Amygdala (tissue), 56 donors: Measurements from ENCODE around the gene GALNT5.
"Not testable (repeated sequence)": the region's sequence is repeated elsewhere in the genome, so short reads cannot be mapped to it uniquely, and the experiment has no call there.

Experiments used
- DNase-seq, 56 donors: peaks; one replicate each; lab custom pipeline; 2025; lab: John Stamatoyannopoulos, UW

Gene GALNT5, protein sequence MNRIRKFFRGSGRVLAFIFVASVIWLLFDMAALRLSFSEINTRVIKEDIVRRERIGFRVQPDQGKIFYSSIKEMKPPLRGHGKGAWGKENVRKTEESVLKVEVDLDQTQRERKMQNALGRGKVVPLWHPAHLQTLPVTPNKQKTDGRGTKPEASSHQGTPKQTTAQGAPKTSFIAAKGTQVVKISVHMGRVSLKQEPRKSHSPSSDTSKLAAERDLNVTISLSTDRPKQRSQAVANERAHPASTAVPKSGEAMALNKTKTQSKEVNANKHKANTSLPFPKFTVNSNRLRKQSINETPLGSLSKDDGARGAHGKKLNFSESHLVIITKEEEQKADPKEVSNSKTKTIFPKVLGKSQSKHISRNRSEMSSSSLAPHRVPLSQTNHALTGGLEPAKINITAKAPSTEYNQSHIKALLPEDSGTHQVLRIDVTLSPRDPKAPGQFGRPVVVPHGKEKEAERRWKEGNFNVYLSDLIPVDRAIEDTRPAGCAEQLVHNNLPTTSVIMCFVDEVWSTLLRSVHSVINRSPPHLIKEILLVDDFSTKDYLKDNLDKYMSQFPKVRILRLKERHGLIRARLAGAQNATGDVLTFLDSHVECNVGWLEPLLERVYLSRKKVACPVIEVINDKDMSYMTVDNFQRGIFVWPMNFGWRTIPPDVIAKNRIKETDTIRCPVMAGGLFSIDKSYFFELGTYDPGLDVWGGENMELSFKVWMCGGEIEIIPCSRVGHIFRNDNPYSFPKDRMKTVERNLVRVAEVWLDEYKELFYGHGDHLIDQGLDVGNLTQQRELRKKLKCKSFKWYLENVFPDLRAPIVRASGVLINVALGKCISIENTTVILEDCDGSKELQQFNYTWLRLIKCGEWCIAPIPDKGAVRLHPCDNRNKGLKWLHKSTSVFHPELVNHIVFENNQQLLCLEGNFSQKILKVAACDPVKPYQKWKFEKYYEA

DNA sequence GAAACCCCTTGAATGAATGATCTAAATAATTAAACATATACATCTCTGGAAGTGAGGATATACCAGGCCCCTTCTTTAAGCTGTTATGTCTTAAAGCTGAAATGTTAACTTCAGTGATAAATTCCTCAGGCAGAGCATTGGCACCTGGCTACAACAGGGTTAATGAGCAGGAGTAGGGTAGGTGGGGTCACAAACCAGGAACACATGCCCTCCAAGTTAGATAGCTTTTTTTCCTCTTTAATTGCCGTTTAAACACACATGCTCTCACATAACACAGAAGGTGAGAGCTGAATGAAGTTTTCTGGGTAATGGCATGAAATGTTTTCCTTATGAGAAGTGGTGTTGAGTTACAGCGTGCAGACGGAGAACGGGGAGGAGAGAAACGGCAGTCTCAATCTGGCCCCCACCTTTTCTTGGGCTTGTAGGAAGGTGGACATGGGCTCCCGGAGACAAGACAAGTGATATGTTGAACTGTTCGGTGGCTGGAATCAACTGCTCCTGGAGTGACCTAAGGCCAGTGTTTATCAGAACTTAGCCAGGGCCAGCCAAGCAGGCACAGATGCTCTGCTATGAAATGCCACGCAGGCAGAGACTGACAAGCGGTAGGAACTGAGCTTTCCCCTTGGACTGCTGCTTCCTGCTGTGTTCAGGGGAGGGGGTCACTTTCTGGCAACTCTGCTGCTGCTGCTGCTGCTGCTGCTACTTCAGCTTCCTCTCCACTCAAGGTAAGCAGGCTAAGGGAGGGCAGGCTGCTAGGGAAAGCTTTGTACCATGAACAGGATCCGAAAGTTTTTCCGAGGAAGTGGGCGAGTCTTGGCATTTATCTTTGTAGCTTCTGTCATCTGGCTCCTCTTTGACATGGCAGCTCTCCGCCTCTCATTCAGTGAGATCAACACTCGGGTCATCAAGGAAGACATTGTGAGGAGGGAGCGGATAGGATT lies at the start of gene GALNT5:
Gene GALNT5 (plus strand): TSS at position 394 of the 941 bp plus-strand sequence. CDS start 378 bp downstream, at position 772.
- DNase-seq, result no peak

DNA sequence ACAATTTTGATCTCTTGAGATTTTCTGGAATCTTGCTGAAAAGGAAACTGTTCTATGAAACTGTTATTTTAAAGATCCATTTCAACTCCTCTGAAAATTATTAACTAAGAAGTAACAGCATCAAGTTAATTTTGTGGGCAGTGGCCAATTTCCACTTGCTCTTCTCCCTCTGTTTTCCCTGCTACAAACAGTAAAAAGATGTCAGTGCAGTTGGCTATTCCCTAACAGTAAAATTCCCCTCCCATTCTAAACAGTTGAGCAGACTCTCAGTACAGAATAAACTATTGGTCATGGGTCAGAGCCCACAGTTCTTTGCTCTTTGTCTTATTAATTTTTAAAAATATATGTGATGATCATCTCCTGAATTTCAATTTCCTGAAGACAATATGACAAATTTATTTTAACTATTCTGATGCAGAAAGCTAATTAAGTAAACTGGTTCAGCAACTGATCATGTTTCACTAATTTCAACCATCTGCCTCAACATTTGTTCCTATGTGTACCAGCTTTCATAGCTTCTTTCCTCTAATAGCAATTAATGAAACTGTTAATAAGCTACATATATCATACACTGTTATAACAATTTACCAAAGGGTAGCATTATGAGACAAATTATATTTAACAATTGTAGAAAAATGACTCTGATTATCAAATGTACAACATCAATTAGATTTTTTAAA lies 41.1 kb upstream of the GALNT5 start:
- no peak for DNase-seq

DNA sequence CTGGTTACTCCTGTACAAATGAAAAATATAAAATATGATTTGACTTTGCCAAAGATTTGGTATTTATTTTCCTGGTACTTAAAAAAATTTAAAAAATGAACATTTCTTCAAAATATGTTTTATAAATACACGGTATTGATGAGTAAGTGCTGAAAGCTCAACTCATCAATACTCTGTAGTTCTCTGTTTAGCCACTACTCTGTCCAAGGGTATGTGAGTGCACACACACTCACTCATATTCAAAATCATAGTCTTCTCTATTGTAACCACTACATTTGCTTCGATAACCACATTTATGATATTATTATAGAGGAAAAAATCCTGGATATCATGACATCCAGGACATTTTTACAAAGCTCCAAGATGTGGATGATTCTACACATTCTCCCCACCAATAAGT lies 40.1 kb upstream of the GALNT5 start:
- no peak for DNase-seq

DNA sequence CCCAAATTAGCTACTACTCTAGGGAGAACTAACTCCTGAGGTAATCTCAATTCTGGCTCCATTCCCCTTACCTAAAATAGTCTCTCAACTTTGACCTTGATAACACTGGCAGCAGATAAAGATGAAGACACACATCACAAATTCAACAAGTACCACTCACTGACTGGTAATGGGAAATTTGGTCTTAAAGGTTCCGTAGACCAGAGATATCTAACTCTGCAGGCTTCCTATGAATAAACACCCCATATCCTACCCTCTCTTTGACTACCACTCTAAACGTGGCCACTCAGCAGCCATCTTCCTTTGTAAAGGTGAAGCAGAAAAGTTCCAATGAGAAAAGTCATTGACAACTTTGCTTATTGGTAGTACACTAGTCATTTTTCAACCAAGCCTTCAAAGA lies 38.6 kb upstream of the GALNT5 start:
- no peak for DNase-seq

DNA sequence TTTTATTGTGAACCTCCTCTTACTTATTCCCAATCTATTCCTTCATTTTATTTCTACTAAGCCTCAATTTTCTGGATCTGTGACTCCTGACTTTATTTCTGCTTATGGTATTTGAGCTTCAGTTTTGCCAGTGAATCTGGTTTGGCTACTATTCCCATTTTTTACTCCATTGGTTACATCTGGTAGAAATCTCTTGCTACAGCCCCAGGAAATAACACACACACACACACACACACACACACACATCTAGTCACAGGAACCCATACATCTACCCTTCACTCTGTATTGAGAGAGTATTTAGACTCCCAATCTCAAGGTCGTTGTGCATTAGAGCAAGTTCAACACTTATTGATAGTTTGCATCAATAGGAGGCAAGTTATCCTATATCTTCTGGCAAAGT lies 37.0 kb upstream of the GALNT5 start:
- DNase-seq, result no peak

DNA sequence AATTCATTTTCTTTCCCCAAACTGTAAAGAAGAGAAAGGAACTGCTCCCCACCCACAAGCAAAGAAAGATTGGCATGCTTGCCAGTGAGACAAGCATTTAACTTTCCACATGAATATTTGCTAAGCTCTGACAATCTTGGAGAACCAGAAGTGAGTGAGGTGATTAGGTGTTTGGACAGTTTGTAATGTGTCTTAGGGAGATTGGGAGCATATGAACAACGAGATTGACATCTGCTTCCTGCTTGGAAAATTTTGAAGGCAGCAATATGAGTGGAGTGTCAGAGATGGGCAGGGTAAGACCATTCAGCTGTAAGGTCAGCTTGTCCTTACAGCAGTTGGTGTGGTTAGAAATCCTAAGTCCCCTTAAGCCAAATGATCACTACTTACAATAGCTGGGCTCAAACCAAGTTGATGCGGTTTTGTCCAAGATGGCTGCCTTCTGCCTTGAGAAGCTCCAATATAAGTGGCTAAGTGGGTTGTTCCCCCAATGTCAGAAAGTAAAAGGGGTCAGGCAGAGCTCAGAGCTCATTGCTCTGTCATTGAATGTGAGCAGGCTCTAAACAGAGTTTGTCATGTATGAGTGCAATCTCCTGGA lies 36.0 kb upstream of the GALNT5 start:
- no peak for DNase-seq

DNA sequence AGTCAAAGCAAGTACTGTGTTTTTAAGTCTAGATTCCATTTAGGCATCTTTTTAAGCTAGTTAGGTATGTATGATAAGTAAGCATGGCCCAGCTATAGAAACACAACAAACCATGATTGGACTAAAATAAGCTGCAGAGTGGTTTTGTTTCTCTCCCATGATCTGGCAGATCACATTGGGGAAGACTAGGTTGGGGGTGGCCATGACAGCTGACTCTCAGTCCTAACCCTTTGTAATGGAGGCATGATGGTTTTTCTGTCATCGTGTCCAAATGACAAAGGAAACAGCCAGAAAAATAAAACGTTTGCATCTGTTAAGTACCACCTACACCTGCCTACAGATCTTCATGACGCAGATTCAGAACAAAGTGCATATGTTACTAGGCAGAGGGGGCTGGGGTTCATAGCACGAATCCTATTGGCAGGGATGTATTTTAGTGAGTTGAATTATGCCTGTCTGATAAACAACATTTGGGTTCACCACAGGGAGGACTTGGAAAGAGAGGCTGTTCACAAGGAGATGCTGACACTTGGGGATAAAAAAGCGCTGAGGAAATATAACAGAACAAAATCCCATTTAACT lies 33.8 kb upstream of the GALNT5 start:
- DNase-seq, result no peak

DNA sequence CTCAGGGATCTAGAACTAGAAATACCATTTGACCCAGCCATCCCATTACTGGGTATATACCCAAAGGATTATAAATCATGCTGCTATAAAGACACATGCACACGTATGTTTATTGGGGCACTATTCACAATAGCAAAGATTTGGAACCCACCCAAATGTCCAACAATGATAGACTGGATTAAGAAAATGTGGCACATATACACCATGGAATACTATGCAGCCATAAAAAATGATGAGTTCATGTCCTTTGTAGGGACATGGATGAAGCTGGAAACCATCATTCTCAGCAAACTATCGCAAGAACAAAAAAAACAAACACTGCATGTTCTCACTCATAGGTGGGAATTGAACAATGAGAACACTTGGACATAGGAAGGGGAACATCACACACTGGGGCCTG lies 33.1 kb upstream of the GALNT5 start:
- not testable (repeated sequence) for DNase-seq

DNA sequence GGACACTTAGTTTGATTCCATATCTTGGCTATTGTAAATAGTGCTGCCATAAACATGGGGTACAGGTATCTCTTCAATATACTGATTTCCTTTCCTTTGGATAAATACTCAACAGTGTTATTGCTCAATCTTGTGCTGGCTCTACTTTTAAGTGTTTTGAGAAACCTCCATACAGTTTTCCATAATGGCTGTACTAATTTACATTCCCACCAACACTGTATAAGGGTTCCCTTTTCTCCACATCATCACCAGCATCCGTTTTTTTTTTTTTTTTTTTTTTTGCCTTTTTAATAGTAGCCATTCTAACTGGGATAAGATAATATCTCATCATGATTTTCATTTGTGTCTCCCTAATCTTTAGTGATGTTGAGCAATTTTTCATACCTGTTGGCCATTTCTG lies 29.9 kb upstream of the GALNT5 start:
- no peak for DNase-seq

DNA sequence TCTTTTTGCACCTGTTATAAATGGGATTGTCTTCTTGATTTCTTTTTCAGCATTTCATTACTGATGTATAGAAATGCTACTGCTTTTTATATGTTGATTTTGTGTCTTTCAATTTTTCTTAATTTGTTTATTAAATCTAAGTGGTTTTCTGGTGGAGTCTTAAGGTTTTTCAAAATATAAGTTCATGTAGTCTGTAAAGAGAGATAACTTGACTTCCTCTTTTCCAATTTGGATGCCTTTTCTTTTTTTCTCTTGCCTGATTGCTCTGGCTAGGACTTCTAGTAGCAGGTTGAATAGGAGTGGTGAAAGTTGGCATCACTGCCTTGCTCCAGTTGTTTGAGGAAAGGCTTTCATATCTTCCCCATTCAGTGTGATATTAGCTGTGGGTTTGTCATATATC lies 28.6 kb upstream of the GALNT5 start:
- DNase-seq, result no peak

DNA sequence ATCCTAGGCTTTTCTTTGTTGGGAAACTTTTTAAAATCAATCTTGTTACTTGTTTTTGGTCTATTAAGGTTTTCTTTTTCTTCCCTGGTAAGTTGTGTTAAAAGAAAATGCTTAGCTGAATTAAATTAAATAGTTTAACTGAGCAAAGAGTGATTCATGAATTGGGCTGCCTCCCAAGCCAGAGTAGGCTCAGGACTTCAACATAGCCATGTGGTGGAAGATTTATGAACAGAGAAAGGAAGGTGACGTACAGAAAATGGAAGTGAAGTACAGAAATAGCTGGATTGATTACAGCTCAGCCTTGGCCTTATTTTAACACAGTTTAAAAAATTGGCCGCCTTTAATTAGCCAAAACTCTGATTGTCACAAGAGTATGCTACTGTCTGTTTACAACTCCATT lies 27.9 kb upstream of the GALNT5 start:
- DNase-seq, result peak in 1 of 56 donors; percentile 1

DNA sequence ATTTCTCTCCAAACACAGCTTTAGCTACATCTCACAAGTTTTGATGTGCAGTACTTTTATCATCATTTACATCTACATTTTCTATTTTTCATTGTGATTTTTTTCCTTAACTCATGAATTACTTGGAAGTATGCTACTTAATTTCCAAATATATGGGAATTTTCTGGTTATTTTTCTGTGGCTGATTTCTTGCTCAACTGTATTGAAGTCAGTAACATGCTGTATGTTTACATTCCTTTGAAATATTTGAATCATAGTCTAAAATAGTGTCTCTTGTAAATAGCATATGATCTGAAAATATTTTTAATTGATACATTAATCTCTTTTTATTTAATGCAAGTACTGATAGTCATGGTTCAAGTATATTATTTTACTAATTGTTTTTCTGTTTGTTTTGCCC lies 26.0 kb upstream of the GALNT5 start:
- DNase-seq, result no peak

DNA sequence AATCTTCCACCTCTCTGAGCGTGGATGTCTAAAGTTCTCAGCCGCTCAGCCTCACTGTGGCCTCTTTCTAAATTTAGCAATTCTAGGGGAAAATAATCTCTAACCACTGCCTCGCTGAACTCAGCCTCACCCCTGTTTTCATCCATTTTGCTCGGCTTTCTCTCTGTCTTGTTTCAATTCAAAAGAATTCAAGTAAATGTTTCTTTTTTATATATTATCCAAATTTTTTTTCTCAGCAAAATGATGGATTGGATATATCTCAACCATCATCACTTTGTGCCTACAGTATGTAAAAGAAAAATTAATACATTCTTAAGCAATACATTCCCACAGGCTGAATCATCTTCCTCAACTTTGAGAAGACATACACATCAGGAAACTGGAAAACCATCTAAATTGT lies 24.0 kb upstream of the GALNT5 start:
- no peak for DNase-seq

DNA sequence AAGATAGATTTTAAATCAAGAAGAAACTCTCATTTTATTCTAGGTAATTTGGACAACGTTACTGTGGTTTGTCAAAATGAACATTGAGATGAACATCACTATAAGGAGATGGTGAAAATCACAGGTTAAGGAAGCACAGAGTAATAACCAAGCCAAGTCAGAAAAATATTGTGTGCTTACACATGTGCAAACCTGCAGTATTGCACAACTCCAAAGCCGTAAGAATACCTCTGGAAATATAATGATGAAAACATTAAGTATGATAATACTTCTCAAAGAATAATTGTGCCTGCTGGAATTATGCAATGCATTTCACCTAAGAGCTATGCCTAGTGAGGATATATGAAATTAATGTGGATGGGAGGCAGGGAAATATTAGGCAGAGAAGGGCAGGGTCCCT lies 21.1 kb upstream of the GALNT5 start:
- no peak for DNase-seq

DNA sequence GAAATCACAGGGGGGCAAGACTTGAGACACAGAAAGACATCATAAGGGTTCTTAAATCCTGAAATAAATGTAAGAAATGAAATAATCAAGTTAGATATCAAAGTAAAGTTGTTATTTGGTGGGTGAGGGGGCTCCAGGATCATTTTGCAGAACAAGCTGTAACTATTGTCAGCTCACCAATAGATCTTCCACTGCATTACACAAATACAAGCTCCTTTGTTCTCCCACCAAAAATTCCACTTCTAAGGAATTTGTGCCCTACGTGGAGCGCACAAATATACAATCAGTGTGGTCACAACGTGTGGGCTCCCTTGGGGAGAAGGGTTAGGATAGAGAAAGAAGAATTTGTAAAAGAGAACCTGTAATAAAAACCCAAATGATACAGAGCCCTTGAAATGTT lies 19.2 kb upstream of the GALNT5 start:
- DNase-seq, result no peak

DNA sequence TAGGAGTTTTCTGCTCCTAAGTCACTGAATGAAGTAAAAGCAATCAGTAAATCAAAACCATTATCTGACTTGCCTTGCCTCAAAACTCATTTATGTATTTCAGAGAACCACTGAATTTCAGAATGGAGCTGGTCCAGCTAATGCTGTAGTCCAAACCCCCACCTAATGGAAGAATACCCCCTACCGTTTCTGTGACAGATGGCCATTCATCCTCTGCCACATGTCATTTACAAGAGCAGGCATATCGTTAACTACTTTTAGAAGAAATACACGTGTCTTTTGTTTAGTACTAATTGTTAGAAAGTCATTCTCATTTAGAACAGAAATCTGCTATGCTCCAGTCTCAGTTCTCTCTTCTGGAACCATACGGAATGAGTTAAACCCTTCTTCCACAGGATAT lies 12.8 kb upstream of the GALNT5 start:
- no peak for DNase-seq

DNA sequence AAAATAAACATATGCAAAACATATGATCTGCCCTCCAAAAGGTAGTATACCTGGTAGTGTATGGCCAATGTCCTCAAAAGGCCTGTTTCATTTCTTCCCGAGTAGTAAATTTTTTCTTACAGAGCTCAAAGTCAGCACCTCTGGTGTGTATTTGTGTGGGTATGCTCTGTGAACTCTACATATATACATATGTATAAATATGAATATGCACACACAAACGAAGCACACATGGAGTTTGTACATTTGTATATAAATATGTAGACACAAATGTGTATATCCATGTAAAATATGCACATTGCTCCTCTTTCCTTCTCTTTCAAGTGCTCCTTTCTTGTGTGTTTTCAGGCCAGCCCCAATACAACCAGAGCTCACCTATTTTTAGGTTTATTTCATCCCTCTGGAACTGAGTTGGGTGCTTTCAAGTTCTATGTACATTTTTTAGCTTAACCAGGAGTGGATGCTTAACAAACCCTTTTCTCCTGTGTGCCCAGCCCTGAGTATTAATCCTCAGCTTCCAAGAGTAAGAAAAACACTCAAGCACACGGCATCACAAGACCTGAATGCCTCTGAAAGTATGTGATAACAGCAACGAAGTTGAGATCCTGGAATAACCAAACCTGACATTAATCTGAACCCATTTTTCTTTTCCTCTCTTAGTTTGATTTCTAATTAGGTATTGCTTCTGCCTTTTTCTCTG lies 12.2 kb upstream of the GALNT5 start:
- no peak for DNase-seq
